Mammary epithelial cell (primary cell): Measurements from ENCODE around the gene SYT12.

Experiments used
- EZH2 ChIP-seq: IDR thresholded peaks from 2 replicates; pipeline ENCODE4 v1.6.1; 2012; ENCODE audit warnings: low read length, inconsistent platforms, borderline replicate concordance
- TF ChIP-seq, protein P1 (sequence below), 2 donors: IDR thresholded peaks in 1 of 2; conservative IDR thresholded peaks in 1 of 2; 2 replicates each; pipeline ENCODE4 v1.5.1; 2011 to 2012; ENCODE audit warnings: inconsistent platforms in 2 of 2, low read length in 2 of 2, mild to moderate bottlenecking in 2 of 2, control low read depth in 1 of 2, low read depth in 1 of 2; ENCODE audit not compliant: insufficient read depth in 1 of 2; ENCODE audit errors: extremely low read depth in 1 of 2

DNA sequence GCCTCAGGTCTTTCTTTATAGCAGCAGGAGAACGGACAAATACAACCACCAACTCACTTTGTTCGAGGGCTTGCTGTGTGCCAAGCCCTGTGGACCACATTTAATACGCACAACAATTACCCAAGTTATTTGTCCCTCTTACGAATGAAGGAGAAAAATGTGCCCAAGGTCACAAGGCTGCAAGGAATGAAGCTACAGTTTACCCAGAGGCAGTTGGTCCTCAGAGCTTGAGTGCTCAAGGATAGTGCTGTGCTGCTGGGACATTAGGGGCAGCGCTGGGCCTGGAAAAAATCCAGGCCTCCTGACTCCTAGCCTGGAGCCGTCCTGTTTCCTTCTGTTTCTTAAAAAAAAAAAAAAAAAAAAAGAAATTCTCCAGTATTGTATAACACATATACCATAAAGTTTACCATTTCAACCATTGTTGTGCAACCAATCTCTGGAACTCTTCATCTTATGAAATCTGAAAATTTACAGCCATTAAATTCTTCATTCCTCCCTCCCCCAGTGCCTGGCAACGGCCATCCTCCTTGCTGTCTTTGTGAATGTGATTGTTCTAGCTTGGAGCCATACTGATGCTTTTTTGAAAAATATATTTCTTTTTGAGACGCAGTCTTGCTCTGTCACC lies 48.9 kb upstream of the SYT12 start:
- TF ChIP-seq, protein P1, sequence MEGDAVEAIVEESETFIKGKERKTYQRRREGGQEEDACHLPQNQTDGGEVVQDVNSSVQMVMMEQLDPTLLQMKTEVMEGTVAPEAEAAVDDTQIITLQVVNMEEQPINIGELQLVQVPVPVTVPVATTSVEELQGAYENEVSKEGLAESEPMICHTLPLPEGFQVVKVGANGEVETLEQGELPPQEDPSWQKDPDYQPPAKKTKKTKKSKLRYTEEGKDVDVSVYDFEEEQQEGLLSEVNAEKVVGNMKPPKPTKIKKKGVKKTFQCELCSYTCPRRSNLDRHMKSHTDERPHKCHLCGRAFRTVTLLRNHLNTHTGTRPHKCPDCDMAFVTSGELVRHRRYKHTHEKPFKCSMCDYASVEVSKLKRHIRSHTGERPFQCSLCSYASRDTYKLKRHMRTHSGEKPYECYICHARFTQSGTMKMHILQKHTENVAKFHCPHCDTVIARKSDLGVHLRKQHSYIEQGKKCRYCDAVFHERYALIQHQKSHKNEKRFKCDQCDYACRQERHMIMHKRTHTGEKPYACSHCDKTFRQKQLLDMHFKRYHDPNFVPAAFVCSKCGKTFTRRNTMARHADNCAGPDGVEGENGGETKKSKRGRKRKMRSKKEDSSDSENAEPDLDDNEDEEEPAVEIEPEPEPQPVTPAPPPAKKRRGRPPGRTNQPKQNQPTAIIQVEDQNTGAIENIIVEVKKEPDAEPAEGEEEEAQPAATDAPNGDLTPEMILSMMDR (conservative IDR thresholded peaks at IDR 0.05 in 1 of 2, IDR thresholded peaks at IDR 0.05 in 1 of 2; ENCODE audit: extremely low read depth in 1 of 2, insufficient read depth in 1 of 2, low read depth in 1 of 2, low read length in 2 of 2), result no peak
- no peak for TF ChIP-seq EZH2
